Caco-2 (cell line): ENCODE results near the gene TAF1B. TPM values are rescaled to one million over a fixed set of nuclear protein-coding genes. Genes with fewer than 3 reads are reported as not detected.

Source experiments
- BruUV-seq: library from RNA; stranded (reverse); fragments of 400-500 nt; replicated peaks from 2 replicates; lab custom pipeline; 2021; lab: Mats Ljungman, UMichigan
- CTCF ChIA-PET: fragments of 300-600 bp; sonication (Branson Sonifier 250); formaldehyde crosslinking; loops from one replicate; lab custom pipeline; 2022; ENCODE audit warnings: antibody characterized with exemption; lab: Charles Lee
- POLR2A ChIA-PET: fragments of 300-600 bp; sonication (Branson Sonifier 250); formaldehyde crosslinking; loops from one replicate; lab custom pipeline; 2022; ENCODE audit warnings: antibody characterized with exemption; lab: Charles Lee
- DNase-seq, 2 experiments: peaks; one replicate each; pipeline versions ENCODE4 v3.0.0 to v3.0.0-alpha.2; 2020 to 2022
- H3K27me3 ChIP-seq: replicated peaks from 2 replicates; pipeline ENCODE4 v1.6.0; 2011; ENCODE audit warnings: low read length; ENCODE audit not compliant: control insufficient read depth, insufficient read depth
- H3K36me3 ChIP-seq: 2 replicates; pipeline ENCODE4 v1.5.1; 2011; ENCODE audit warnings: low read length; ENCODE audit not compliant: control insufficient read depth, insufficient read depth
- H3K4me1 ChIP-seq: fragments of 250-450 bp; sonication (Bioruptor Pico); 2 replicates; pipeline ENCODE4 v1.5.1; 2020; ENCODE audit warnings: mild to moderate bottlenecking
- H3K4me3 ChIP-seq: 2 replicates; pipeline ENCODE4 v1.5.1; 2011; ENCODE audit warnings: low read depth, mild to moderate bottlenecking, control low read depth, low read length
- H3K9me3 ChIP-seq: fragments of 250-450 bp; sonication (Bioruptor Pico); 2 replicates; pipeline ENCODE4 v1.5.1; 2020; ENCODE audit warnings: mild to moderate bottlenecking, moderate library complexity
- H3K27ac Mint-ChIP-seq: one replicate; pipeline ENCODE4 v1.8.0; 2022; ENCODE audit warnings: mixed read lengths; ENCODE audit not compliant: unreplicated experiment
- H3K27me3 Mint-ChIP-seq: one replicate; pipeline ENCODE4 v1.8.0; 2022; ENCODE audit warnings: mixed read lengths; ENCODE audit not compliant: insufficient read depth, unreplicated experiment
- H3K36me3 Mint-ChIP-seq: one replicate; pipeline ENCODE4 v1.8.0; 2022; ENCODE audit warnings: mild to moderate bottlenecking, mixed read lengths; ENCODE audit not compliant: insufficient read depth, unreplicated experiment
- H3K4me1 Mint-ChIP-seq: one replicate; pipeline ENCODE4 v1.8.0; 2022; ENCODE audit warnings: low read depth, mixed read lengths; ENCODE audit not compliant: unreplicated experiment
- H3K4me3 Mint-ChIP-seq: one replicate; pipeline ENCODE4 v1.8.0; 2022; ENCODE audit warnings: mild to moderate bottlenecking, moderate library complexity, mixed read lengths; ENCODE audit not compliant: unreplicated experiment
- H3K9me3 Mint-ChIP-seq: one replicate; pipeline ENCODE4 v1.8.0; 2022; ENCODE audit warnings: mixed read lengths; ENCODE audit not compliant: unreplicated experiment
- CTCF ChIP-seq, 2 experiments: fragments of 200-600 bp in 1 of 2; IDR thresholded peaks; 1 replicate in 1 of 2; 2 replicates in 1 of 2; pipeline versions ENCODE4 v1.5.1 to v1.8.0; 2011 to 2022; ENCODE audit warnings: antibody characterized with exemption in 1 of 2, control low read depth in 1 of 2, inconsistent platforms in 1 of 2, low read depth in 1 of 2, low read length in 1 of 2, mild to moderate bottlenecking in 1 of 2, moderate library complexity in 1 of 2; ENCODE audit not compliant: insufficient read depth in 1 of 2, severe bottlenecking in 1 of 2, unreplicated experiment in 1 of 2
- intact Hi-C: fragments of 100-400 bp; cut with micrococcal nuclease; formaldehyde crosslinking; loops from one replicate; pipeline ENCODE4 v1.10.0; 2022; ENCODE audit not compliant: unreplicated experiment
- total RNA-seq: library from RNA; stranded (reverse); gene quantifications from 2 replicates; pipeline ENCODE4 v1.2.3, GENCODE V29; 2022

TAF1B gene
- total RNA-seq, 1 experiment from 2014 or later: 24.8 TPM

- no peak for TF ChIP-seq CTCF (IDR thresholded peaks at IDR 0.05; ENCODE audit: insufficient read depth in 1 of 2, low read depth in 1 of 2, low read length in 1 of 2, severe bottlenecking in 1 of 2, unreplicated experiment in 1 of 2)
- intact Hi-C loops: no loop called here
- Histone ChIP-seq H3K4me3 (no peak overlapping the region), H3K9me3 (no peaks in the 10 kb centered on the region), H3K27me3 (no peaks in the 10 kb centered on the region), H3K4me1 (peaks cover 2% of the 10 kb centered on the region; the same call in 1 of the 2 replicates), H3K36me3 (no peaks in the 10 kb centered on the region)
- no peak for DNase-seq
- Mint-ChIP-seq H3K9me3 (no peaks in the 10 kb centered on the region), H3K27me3 (no peaks in the 10 kb centered on the region), H3K36me3 (peaks cover 6% of the 10 kb centered on the region), H3K27ac (no peak overlapping the region), H3K4me3 (no peak overlapping the region), H3K4me1 (peaks cover 20% of the 10 kb centered on the region)
- POLR2A ChIA-PET: no interaction called here
- BruUV-seq: no TSS peak
- CTCF ChIA-PET: interaction anchor here (0.6 to 1.7 kb wide), 2 partner anchors 11 to 173 kb away, joined by 3 to 12 read pairs; no protein-coding TSS in a partner anchor
Observed at GRCh38 chr2:9973690-9974089, 130.4 kb downstream of the TAF1B start.

- no peaks in the 10 kb centered on the region for H3K27me3 Mint-ChIP-seq
- H3K9me3 Mint-ChIP-seq: no peaks in the 10 kb centered on the region
- ChIA-PET POLR2A (no interaction called here), CTCF (interaction anchor here (0.9 to 1.7 kb wide), 2 partner anchors 10 to 161 kb away, joined by 3 to 12 read pairs; no protein-coding TSS in a partner anchor)
- H3K27ac Mint-ChIP-seq: no peak overlapping the region
- H3K4me1 ChIP-seq: no peaks in the 10 kb centered on the region
- no peaks in the 10 kb centered on the region for H3K9me3 ChIP-seq
- no peak for DNase-seq
- no peak for TF ChIP-seq CTCF (IDR thresholded peaks at IDR 0.05; ENCODE audit: insufficient read depth in 1 of 2, low read depth in 1 of 2, low read length in 1 of 2, severe bottlenecking in 1 of 2, unreplicated experiment in 1 of 2)
- peaks cover 6% of the 10 kb centered on the region for H3K36me3 Mint-ChIP-seq
- no peak overlapping the region for H3K4me3 ChIP-seq
- no TSS peak for BruUV-seq
- H3K4me1 Mint-ChIP-seq: peaks cover 19% of the 10 kb centered on the region
- no peaks in the 10 kb centered on the region for H3K36me3 ChIP-seq
- intact Hi-C loops: no loop called here
- H3K4me3 Mint-ChIP-seq: no peak overlapping the region
- no peaks in the 10 kb centered on the region for H3K27me3 ChIP-seq
Observed at GRCh38 chr2:9974343-9974742, 131.1 kb downstream of the TAF1B start.

GRCh38 chr2:9975328-9975727 is 132.1 kb downstream of the TAF1B start:
- Histone ChIP-seq H3K36me3 (no peaks in the 10 kb centered on the region), H3K27me3 (no peaks in the 10 kb centered on the region), H3K4me3 (no peak overlapping the region), H3K9me3 (no peaks in the 10 kb centered on the region), H3K4me1 (no peaks in the 10 kb centered on the region)
- ChIA-PET CTCF (interaction anchor here (0.6 to 1.7 kb wide), 3 partner anchors 9 to 162 kb away, joined by 3 to 12 read pairs (median 4); no protein-coding TSS in a partner anchor), POLR2A (no interaction called here)
- Mint-ChIP-seq H3K27ac (no peak overlapping the region), H3K27me3 (no peaks in the 10 kb centered on the region), H3K36me3 (peaks cover 6% of the 10 kb centered on the region), H3K4me3 (no peak overlapping the region), H3K4me1 (peaks cover 19% of the 10 kb centered on the region), H3K9me3 (no peaks in the 10 kb centered on the region)
- intact Hi-C loops: no loop called here
- TF ChIP-seq CTCF (IDR thresholded peaks at IDR 0.05; ENCODE audit: insufficient read depth in 1 of 2, low read depth in 1 of 2, low read length in 1 of 2, severe bottlenecking in 1 of 2, unreplicated experiment in 1 of 2): no peak
- no TSS peak for BruUV-seq
- peak in 1 of 2 experiments; percentile 30 for DNase-seq
